Hippocampal formation (tissue), 2 donors: Measurements from ENCODE around the gene CD52.
"Not testable (repeated sequence)": the region's sequence is repeated elsewhere in the genome, so short reads cannot be mapped to it uniquely, and the experiment has no call there.

Experiments
- DNase-seq, 2 donors: peaks; one replicate each; lab custom pipeline; 2025; lab: John Stamatoyannopoulos, UW

The CD52 gene

DNA sequence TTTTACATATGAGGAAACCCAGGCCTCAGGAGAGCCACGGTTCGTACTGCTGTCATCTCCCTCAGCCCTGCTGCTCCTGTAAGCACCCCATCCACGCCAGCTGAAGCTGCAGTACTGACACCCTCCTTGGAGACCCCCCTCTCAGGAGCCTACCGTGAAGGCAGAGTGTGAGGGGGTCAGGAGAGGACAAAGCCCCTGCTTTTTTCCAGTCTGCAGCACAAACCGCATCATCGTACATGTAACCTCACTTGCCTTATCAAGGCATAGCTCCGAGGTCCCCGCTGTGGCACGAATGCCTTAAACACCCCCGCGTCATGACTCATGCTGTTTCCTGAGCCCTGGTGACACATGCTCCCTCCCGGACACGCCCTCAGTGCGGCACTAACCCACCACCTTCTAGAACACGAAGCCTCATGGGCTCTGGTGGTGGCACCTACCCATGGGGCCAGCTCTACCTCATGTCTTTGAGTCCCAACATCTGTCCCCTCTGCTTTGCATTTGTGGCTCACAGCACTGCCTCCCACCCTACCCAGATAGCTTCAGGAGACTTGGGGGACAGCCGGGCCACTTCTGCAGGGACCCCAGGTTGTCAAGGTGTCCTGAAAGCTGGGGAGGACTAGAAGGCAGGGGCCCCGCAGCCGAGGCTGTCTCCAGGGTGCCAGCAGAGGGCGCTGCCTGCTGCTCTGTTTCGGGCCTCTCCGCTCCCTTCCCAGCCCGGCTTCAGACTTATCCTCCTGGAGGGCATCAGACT, 33.0 kb upstream of the CD52 start:
- no peak for DNase-seq

DNA sequence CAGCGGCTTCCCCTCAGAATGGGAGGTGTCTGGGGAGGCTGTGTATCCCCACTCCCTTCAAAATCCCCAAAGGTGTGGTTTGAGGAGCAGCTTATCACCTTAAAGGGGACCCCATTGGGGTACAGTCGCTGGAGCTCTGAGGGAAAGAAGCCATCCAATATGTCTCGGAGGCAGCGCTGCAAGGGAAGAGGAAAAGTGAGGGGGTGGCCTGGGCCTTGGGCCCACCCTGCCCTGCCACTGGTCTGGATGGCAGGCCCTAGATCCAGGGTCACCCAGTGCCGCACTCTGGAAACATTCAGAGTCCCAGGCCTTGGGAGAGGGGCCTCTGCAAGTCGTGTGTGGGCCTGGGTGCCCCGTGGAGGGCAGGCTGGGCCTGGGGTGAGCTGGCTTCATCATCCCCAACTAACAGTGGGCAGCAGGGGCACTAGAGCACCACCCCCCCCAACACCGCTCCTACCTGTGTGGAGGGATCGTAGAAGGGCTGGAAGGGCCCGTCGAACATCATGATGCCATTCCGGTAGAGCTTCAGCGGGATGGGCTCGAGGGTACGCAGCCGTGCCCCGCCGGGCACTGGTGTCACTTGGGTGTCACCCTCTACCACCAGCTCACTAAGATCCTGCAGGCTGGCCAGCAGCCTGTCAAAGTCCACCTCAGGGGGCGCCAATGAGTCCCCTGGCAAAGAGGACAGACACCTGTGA, 32.2 kb upstream of the CD52 start:
- no peak for DNase-seq

DNA sequence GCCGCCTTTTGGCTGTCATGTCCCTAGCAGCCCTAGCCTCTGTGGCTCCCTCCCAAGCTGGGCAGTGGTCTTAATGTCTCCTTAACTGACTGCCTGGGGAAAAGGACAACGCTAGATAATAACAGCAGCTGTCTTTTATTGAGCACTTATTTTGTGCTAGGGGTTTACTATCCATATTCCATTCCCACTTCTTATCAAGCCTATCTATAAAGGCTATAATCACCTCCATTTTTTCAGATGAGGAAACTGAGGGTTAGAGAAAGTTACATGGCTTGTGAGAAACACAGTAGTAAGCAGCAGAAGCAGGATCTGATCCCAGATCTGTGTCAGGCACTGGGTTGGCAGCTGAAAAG, 31.7 kb upstream of the CD52 start:
- DNase-seq: no peak

DNA sequence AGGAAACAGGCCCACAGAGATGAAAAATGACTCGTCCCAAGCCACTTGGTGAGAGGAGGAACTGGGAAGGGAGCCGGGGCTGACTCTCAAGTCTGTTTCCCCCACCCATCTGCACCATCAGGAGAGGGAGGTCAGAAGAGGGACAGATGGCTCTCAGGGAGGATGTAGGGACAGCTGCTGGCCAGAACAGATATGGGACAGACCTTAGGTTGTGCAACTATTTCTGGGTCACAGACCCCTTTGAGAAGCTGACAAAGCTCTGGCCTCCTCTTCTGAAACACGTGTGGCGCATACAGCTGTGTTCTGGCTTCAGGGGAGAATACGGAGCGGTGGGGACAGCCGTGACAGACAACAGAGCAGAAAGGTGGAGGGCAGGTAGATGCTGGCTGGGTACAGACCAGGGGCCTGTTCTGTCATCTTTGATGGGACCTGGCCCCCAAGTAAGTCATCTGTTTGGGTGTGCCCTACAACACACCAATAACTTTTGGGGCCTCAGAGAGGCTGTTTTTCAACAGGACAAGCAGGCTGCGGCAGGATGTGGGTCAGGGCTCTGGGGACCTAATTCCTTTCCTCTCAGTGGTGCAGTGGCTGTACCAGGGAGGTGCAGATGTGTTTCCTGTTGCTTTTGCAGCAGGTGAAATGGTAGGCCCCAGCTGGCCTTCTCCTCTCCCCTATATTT, 30.6 kb upstream of the CD52 start:
- DNase-seq: no peak

DNA sequence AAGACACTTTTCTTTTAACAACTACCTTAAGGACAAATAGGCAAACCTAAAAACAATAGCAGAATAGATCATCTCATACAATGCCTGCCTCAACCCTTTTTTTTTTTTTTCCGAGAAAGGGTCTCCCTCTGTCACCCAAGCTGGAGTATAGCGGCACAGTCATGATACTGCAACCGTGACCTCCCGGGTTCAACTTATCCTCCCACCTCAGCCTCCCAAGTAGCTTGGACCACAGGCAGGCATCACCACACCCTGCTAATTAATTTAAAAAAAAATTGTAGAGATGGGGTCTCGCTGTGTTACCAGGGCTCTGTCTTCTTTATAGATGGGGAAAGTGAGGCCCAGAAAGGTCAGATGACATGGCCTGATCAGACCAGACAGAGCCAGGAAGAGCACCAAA, 29.9 kb upstream of the CD52 start:
- no peak for DNase-seq

DNA sequence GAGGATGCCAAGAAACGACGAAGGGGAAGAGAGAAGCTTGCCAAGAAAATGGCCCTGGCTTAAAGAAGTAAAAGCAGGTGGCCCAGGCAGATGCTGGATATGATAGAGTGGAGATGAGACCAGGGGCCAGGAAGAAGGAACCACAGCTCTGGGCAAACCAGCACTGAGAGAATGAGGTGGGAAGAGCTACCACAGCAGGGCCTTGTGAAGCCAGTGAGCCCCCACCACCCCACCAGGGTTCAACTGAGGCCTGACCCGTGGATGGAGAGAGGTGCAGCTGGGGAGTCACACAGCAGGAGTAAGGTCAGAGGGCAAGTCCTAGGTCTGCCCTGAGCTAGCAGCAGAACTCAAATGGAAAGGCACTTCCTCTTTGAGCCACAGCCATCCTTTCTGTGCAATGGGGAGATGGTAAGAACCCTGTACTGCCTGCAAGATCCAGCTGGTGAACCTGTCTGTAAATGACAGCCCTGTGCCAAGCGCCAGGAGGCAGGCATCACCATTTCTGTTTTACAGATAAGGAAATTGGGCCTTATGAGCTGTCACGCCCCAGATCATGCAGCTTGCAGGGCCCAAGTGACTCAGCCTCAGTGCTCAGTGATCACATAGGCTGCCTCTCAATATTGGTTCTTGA, 29.3 kb upstream of the CD52 start:
- DNase-seq: no peak

DNA sequence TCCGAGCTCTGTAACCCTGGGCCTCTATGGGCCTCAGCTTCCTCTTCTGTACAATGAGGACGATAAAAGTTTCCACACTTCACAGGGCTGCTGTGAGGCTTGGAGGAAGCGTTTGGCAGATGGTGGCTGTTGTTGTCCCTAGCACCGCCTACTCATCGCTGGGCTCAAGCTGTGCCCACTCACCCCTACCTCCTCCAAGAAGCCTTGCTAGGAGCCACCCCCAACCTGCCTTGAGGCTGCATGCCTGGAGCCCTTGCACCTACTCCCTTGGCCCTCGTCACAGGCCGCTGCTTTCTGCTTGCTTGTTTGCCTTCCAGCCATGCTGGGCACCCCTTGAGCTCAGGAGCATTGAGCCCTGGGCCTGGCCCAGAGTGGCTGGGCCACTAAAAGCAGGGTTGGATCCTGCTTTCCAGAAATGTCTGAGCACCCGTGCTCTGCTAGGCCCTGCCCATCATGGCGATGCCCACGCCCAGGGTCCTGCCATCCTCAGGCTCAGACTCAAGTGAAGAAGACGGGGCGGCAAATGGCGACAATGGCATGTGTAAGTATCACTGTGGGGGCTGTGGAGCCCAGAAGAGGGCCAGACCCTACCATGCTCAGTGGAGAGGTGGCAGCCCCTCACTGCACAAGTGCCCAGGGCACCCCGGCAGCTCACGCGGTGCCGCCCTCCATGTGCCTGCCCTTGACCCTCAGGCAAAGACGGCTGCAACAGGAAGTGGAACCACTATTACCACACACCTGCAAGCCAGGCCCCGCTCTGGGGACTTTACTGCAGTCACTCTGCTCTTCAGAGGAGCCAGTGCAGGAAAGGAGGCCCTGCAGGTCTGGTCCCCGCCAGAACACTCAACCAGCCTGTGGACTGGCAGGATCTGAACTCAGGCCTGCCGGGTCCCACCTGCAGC, 28.3 kb upstream of the CD52 start:
- peak in 1 of 2 donors; percentile 54 for DNase-seq

DNA sequence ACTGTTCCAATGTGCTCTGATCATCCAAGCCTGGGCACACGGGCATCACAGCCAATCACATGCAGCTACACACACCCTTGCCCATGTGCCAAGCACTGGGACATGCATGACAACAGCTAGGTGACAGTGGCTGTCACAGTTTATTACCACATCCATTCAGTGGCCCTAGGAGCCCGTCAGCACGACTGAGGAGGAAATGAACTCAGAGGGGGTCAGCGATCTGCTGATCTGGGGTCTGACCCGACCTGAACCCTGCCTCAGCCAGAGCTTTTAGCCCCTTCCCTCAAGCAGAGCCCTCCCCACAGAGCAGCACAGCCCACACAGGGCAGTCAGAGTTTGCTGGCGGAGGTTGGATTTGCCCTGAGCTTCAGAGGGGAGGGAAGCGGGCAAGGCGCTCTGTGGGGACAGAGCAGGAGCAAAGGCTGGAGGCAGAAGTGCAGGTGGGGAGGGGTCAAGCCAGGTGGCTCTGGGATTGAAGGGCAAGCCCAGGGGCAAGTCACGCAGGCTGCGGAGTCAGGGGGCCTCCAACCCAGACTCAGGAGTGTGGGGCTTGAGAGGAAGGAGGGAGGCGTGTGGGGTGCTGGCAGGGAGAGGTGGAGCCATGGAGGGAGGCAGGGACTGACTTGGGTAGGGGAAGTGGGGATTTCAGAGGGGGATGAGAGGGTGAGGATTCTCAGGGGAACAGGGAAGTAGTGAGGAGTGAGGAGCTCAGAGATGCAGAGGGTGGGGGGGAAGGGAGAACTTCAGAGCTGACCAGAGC, 27.5 kb upstream of the CD52 start:
- no peak for DNase-seq

DNA sequence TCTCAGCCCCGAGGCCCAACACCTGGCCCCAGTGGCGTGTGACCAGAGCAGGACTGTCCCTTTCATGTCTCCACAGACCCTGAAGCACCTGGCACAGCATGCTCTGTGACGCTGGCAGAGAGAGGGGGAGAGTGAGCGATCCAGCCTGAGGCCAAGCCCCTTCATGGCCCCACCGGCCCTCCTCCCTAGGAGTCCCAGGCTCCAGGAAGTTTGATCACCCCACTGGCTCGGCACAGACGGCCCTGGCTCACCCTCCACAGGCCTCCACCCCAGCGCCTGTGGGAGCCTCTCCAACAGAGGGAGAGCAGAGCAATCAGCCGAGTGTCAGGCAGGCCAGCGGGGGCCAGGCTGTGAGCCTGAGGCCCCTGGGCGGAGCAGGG, 26.9 kb upstream of the CD52 start:
- DNase-seq: no peak

DNA sequence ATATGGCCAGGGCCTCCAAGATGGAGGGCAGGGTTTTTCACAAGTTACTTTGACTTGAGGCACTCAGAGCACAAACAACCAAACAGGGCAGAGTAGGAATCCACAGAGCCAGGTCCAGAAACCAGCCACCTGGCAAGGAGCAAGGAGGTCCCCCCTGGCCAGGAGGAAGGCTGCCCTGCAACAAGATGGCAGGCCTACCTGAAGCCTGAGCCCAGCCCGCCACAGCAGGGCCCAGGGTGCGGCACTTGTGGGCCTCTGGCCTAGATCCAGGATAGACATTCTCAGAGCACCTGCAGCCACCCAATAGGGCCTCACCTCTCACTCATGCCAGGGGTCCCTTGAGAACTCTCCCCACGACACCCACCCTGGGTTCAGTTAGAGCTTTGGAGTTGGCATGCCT, 26.3 kb upstream of the CD52 start:
- DNase-seq: no peak

DNA sequence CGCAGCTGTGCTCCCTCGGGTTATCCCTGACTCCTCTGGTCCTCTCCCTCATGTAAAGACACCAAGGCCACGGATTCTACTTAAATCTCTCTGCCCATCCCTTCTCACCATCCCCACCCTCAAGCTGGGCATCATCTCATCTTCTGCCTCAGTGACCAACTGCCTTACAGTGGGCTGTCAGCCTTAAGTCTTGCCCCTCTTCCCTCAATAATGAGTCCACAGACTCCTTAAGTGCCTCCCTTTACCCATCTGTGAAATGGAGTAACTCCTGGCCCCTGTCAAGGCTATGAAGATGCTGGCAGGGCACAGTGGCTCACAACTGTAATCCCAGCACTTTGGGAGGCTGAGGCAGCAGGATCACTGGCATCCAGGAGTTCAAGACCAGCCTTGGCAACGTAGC, 25.8 kb upstream of the CD52 start:
- DNase-seq: no peak

DNA sequence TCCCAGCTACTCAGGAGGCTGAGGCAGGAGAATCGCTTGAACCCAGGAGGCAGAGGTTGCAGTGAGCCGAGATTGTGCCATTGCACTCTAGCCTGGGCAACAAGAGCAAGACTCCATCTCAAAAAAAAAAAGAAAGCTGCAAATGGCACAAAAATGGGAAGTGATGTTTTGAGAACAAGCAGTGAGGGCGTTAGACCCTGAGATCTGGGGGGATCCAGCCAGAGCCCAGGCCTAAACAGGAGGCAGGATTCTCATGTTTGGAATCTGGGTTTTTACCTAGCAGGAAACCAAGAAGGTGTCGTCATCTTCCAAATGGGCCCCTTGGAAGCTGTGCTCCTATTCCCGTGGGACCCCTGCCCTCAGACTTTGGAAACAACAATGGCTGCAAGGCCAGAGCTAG, 25.0 kb upstream of the CD52 start:
- DNase-seq: not testable (repeated sequence)

DNA sequence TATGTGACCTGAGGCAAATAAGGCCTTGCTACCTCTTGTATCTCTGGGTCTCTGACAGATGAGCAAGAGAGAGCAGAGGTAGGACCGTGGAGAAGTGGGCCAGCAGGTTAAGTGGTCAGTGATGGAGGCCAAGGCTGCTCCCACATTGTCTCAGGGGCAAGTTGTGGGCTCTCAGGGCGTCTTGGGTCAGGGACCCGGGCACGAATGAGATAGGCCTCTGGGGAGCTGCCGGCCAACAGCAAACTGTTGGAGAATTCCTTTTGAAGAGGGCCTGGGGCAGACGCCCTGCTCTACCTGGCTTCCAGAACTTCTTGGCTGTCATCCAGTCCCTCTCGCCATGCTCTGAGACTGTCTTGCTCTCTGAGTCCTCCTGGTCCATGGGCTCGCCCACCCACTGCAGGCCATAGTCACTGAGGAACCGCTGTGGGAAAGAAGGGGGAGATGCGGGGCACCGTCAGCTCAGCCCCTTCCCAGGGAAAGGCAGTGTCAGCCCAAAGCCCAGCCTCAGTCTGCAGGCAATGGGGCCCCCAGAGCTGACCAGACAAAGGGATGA, 23.8 kb upstream of the CD52 start:
- no peak for DNase-seq

DNA sequence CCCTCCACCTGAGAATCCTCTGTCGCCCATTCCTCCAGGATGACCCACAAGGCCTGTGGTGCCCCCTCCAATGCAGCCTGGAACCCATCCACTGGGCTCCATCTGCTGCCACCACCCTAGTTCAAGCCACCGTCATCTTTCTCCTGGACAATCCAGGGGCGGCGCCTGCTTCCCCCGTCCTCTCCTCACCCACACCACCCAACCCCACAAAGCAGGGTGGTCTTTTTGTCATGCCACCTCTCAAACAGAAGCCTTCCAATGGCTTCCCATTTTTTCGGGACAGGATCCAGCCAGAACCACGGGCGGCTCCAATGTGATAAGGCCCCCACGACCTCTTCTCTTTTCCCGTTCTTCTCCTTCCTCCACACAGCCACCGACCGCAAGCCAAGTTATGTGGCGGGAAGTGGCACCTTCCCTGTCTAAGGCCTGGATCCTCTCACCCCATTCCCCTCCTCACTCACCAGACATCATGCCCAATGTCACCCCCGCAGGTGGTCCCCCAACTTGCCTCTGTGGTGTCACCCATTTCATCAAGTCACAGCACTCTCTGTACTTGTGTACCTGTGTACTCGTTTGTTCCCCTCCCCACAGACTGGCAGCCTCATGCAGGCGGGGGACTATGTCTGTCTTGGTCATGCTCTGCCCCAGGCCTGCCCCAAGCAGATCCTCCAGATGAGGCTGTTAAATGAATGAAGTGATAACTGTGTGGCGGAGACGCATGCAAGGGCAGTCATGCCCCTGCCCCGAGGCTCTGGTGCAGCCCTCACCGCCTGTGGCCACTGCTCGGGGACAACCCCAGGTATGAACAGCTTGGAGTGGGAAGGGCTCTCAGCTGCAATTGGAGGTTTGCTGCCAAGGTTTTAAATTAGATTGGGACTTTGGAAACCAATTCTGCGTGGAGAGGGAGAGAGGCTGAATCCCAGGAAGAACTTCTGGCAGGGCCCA, 22.3 kb upstream of the CD52 start:
- no peak for DNase-seq

DNA sequence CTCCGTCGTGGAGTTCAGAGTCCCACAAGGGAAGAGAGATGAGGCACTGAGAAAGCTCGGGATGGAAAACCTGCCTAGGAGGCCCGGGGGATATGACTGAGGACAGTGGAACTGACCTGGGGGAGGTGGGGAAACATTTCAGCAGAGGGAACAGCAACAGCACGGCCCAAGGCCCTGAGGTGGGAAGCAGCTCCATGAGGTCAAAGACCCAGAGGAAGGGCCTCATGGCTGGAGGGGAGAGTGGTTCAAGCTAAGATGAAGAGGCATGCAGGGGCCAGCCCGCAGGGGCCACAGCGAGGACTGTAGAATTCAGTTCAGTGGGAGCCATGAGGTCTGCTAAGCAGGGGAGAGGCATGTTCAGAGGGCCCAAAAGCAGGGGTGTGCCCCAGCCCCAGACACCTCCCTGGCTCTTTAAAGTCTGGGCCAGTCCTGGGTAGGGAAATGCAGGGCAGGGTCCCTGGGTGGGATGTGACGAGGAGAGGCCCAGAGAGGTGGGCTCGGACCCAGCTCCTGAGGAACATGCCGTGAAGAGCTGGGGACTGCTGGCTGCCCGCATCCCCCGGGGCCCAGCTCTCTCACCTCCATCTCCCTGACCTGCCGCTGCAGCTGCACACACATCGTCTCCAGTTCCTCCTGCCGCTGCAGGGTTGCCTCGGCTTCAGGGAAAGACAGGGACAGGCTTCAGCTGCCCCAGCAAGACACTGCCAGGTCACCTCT, 21.3 kb upstream of the CD52 start:
- no peak for DNase-seq

DNA sequence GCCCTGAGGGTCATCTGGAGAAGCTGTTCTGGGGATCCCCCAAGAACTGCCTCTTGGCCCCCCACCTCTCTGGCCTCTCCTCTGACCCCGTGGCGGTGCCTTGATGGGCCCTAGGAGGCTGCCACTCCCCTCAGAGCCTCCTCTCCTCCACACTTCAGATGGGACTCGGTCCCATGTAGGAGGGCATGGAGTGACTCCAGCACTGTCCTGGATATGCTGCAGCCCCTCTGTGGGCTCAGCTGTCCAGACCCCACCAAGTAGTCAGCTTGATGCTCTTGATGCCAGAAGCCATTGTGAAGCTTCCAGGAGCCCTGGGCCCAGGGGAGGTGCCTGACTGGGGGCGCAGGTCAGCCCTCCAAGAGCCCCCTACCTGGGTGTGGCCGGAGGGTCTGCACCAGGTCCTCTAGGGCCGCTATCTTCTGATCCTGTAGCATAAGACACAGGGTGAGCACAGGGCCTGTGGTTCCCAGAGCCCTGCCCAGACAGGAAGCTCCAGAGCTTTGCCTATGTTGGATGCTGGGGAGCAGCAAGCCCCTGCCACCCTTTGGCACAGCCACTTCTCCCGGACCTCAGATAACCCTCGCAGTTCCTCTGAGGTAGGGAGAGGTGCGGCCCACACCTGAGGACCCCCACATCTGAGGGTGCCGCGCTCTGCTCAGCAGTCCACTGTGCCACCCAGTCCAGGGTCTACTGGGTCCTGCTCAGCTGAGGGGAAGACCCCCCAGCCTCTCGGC, 20.5 kb upstream of the CD52 start:
- no peak for DNase-seq

DNA sequence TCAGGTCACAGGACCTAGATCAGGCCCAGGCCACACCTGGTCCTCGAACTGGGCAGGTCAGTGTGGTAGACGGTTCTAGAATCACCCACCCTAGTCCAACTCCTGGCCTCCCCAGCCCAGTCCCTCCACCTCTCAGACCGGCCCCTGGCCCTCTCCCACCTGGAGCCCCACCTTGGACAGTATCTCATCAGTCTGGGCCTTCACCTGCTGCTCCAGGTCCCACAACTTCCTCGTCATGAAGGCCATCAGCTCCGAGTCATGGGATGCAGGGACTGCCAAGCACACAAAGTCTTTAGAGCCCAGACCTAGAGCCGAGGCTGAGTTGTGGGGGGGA, 20.0 kb upstream of the CD52 start:
- no peak for DNase-seq

DNA sequence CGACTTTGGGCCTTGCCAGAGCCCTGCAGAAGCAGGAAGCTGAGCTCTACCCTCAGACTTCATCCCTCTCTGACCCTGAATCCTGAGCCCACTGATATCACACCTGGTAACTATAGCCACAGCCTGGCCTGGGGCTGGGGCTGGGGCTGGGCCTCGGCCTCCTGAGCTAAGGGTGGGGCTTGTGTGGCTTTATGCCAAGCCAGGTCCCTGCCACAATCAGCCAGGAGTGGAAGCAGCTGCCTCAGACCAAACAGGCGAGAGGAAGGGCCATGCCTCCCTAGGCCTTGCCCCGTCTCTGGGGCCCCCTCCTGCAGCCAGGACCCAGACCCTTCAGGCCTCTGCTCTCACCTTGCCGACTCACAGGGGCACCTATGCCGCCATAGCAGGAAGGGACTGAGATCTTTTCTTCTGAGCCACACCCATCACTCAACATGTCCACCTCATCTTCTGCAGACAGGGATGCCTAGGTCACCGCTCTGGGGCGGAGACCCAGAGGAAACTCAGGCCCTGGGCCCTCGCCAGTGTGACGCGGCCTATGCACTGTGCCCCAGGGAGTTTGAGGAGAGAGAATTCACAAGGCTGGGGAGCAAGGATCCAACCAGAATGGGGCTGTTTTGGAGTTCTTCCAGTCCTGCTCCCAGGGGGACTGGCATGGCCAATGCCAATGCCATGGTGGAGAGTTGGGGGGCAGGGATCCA, 17.0 kb upstream of the CD52 start:
- DNase-seq: no peak
